Nephron (organoid): ENCODE results near the gene CDKN2AIP.

Source experiments
- H3K27ac Mint-ChIP-seq, 3 experiments: 2 replicates each; pipeline ENCODE4 v1.8.0; 2020; ENCODE audit warnings: mixed read lengths in 3 of 3, mild to moderate bottlenecking in 2 of 3, moderate library complexity in 1 of 3
- H3K27me3 Mint-ChIP-seq: 2 replicates; pipeline ENCODE4 v1.8.0; 2021; ENCODE audit warnings: low read depth, mild to moderate bottlenecking, moderate library complexity, mixed read lengths
- H3K36me3 Mint-ChIP-seq: 2 replicates; pipeline ENCODE4 v1.8.0; 2020; ENCODE audit warnings: low read depth, mixed read lengths
- H3K4me1 Mint-ChIP-seq: 2 replicates; pipeline ENCODE4 v1.8.0; 2020; ENCODE audit warnings: mixed read lengths
- H3K4me3 Mint-ChIP-seq, 3 experiments: 2 replicates each; pipeline ENCODE4 v1.8.0; 2020; ENCODE audit warnings: mild to moderate bottlenecking in 3 of 3, mixed read lengths in 3 of 3, moderate library complexity in 2 of 3
- H3K9me3 Mint-ChIP-seq: 2 replicates; pipeline ENCODE4 v1.8.0; 2020; ENCODE audit warnings: mixed read lengths
- TF ChIP-seq, protein P1 (sequence below), 3 experiments: fragments of 200-600 bp; sonication (generic); IDR thresholded peaks; one replicate each; pipeline ENCODE4 v1.5.0; 2021; ENCODE audit warnings: antibody characterized with exemption in 3 of 3; ENCODE audit not compliant: unreplicated experiment in 3 of 3

CDKN2AIP gene

DNA sequence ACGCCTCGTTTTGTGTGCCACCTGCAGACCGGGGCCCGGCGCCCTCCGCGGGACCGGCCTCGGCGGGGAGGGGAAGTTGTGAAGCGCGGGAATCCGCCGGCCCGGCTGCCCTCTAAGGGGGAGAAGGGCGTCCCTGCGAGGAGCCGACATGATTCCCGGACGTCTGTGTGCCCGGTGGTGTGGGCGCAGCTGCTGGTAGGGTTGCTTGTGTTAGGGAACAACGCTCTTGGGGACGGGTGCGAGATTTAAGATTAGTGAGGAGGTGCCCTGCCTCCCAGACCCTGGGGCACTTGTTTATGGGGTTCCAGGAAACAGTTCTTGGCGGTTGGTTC lies 627 bp downstream of the CDKN2AIP start:
- Mint-ChIP-seq H3K9me3 (no peaks in the 10 kb centered on the region), H3K4me3 (peak overlapping the region; percentile 98 to 100 (median 99)), H3K27ac (peak overlapping the region; percentile 99 to 100 (median 100)), H3K36me3 (peaks cover 42% of the 10 kb centered on the region), H3K4me1 (peaks cover 35% of the 10 kb centered on the region), H3K27me3 (peaks cover 4% of the 10 kb centered on the region)
- TF ChIP-seq, protein P1, sequence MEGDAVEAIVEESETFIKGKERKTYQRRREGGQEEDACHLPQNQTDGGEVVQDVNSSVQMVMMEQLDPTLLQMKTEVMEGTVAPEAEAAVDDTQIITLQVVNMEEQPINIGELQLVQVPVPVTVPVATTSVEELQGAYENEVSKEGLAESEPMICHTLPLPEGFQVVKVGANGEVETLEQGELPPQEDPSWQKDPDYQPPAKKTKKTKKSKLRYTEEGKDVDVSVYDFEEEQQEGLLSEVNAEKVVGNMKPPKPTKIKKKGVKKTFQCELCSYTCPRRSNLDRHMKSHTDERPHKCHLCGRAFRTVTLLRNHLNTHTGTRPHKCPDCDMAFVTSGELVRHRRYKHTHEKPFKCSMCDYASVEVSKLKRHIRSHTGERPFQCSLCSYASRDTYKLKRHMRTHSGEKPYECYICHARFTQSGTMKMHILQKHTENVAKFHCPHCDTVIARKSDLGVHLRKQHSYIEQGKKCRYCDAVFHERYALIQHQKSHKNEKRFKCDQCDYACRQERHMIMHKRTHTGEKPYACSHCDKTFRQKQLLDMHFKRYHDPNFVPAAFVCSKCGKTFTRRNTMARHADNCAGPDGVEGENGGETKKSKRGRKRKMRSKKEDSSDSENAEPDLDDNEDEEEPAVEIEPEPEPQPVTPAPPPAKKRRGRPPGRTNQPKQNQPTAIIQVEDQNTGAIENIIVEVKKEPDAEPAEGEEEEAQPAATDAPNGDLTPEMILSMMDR (IDR thresholded peaks at IDR 0.05; ENCODE audit: unreplicated experiment in 3 of 3), result no peak

DNA sequence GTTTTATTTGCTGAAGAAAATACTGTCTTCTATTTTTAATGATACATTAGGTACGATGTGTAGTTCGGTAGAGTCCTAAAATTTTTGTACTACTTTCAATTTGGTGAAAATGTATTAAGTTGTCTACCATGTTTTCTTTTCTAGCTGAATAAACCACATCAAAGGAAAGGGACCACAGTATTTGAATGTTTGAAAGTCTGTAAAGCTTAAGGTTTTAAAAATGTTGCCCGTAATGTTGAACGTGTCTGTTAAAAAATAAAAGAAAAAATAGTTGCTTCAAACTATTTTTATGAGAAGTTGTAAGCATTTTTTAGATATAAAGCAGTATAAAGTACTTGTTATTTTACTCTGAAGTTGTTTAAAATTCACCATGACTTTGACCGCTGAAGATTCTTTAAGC lies 3.2 kb downstream of the CDKN2AIP start:
- H3K36me3 Mint-ChIP-seq, result peaks cover 58% of the 10 kb centered on the region
- no peak overlapping the region for H3K27ac Mint-ChIP-seq
- TF ChIP-seq, protein P1 (IDR thresholded peaks at IDR 0.05; ENCODE audit: unreplicated experiment in 3 of 3), result no peak
- H3K4me1 Mint-ChIP-seq, result peaks cover 35% of the 10 kb centered on the region
- H3K27me3 Mint-ChIP-seq, result no peaks in the 10 kb centered on the region
- no peaks in the 10 kb centered on the region for H3K9me3 Mint-ChIP-seq
- peak overlapping the region in 2 of 3 experiments; percentile 19 to 73 for H3K4me3 Mint-ChIP-seq

DNA sequence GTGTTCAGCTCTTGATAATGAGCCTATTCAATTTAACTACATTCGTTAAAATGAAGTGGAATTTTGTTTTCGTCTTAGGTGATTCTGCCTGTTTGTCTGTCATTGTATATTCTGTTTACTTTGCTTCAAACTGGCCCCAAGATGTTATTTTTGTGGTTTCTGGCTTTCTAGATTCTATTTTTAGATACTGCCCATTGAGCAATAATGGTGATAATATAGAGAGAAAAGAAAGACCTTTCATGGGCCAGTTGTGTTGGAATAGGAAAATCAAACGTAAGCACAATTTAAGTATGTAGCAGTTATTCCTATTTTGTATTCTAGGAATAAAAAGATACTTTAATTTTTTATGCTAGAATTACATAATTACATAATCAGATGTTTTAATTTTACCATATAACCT lies 4.0 kb downstream of the CDKN2AIP start:
- Mint-ChIP-seq H3K27me3 (no peaks in the 10 kb centered on the region), H3K27ac (peak overlapping the region in 1 of 3 experiments; percentile 25), H3K36me3 (peaks cover 58% of the 10 kb centered on the region), H3K4me3 (peak overlapping the region; percentile 15 to 40 (median 16)), H3K4me1 (peaks cover 30% of the 10 kb centered on the region), H3K9me3 (no peaks in the 10 kb centered on the region)
- TF ChIP-seq, protein P1 (IDR thresholded peaks at IDR 0.05; ENCODE audit: unreplicated experiment in 3 of 3), result no peak

GRCh38 chr4:183449193-183449882 lies 4.9 kb downstream of the CDKN2AIP start:
- H3K9me3 Mint-ChIP-seq, result no peaks in the 10 kb centered on the region
- no peak overlapping the region for H3K27ac Mint-ChIP-seq
- peaks cover 58% of the 10 kb centered on the region for H3K36me3 Mint-ChIP-seq

DNA sequence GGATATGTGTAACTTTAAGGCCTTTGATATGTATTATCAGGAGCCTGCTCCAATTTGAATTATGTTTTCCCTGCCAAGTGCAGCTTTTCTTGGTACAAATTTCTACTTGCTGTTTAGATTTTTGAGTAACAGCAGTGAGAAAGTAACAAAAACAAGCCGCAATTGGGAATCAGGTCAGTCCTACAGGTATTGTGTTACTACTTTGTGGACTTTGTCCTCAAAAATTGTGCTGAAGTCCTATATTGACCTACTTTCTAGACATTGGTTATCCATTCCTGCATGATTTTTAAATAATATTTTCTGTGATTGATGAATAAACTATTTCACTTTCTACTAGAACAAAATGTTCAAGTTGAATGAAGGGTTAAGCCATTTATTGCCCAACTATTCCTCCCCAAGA lies 5.7 kb downstream of the CDKN2AIP start:
- no peaks in the 10 kb centered on the region for H3K9me3 Mint-ChIP-seq

More at GRCh38 chr4:183449193-183449882, 4.9 kb downstream of the CDKN2AIP start:
- Mint-ChIP-seq H3K4me3 (peak overlapping the region in 1 of 3 experiments; percentile 38), H3K4me1 (peaks cover 25% of the 10 kb centered on the region), H3K27me3 (no peaks in the 10 kb centered on the region)
- TF ChIP-seq, protein P1 (IDR thresholded peaks at IDR 0.05; ENCODE audit: unreplicated experiment in 3 of 3), result no peak

More for the DNA sequence above, 5.7 kb downstream of the CDKN2AIP start:
- H3K36me3 Mint-ChIP-seq, result peaks cover 65% of the 10 kb centered on the region
- H3K4me1 Mint-ChIP-seq, result peaks cover 25% of the 10 kb centered on the region
- TF ChIP-seq, protein P1 (IDR thresholded peaks at IDR 0.05; ENCODE audit: unreplicated experiment in 3 of 3), result no peak
- H3K4me3 Mint-ChIP-seq, result no peak overlapping the region
- H3K27ac Mint-ChIP-seq, result no peak overlapping the region
- no peaks in the 10 kb centered on the region for H3K27me3 Mint-ChIP-seq
